ENCODE data around the gene LAMA2.

GRCh38 chr6:129542705-129543104, 659.8 kb downstream of the LAMA2 start:
- TF ChIP-seq POLR2A (IDR thresholded peaks at IDR 0.05; ENCODE audit: low read length) (no peak), GATA1 (IDR thresholded peaks at IDR 0.05; ENCODE audit: low read depth, low read length) (no peak)

Measured in erythroblast (primary cell).